Neural progenitor cell (in vitro differentiated cells): ENCODE results near the gene ACOXL. TPM values are rescaled to one million over a fixed set of nuclear protein-coding genes. Genes with fewer than 3 reads are reported as not detected.

Source experiments
- DNase-seq: peaks from one replicate; pipeline ENCODE4 v3.0.0-alpha.2; 2016; ENCODE audit warnings: low spot score
- H2AFZ ChIP-seq: fragments of 200-600 bp; sonication (generic); replicated peaks from 2 replicates; pipeline ENCODE4 v1.6.1; 2016; ENCODE audit warnings: antibody characterized with exemption
- H3F3A ChIP-seq: fragments of 200-600 bp; sonication (generic); 2 replicates; pipeline ENCODE4 v1.6.1; 2016; ENCODE audit warnings: antibody characterized with exemption, low read depth
- H3K27ac ChIP-seq: fragments of 200-600 bp; sonication (generic); 2 replicates; pipeline ENCODE4 v1.5.1; 2016; ENCODE audit warnings: mild to moderate bottlenecking
- H3K27me3 ChIP-seq: fragments of 200-600 bp; sonication (generic); 2 replicates; pipeline ENCODE4 v1.6.1; 2016; ENCODE audit warnings: mild to moderate bottlenecking, moderate library complexity
- H3K36me3 ChIP-seq: fragments of 200-600 bp; sonication (generic); 2 replicates; pipeline ENCODE4 v1.5.1; 2016
- H3K4me1 ChIP-seq: fragments of 200-600 bp; sonication (generic); 2 replicates; pipeline ENCODE4 v1.6.1; 2016; ENCODE audit warnings: mixed run types
- H3K4me2 ChIP-seq: fragments of 200-600 bp; sonication (generic); 2 replicates; pipeline ENCODE4 v1.6.1; 2016
- H3K4me3 ChIP-seq: fragments of 200-600 bp; sonication (generic); 2 replicates; pipeline ENCODE4 v1.5.1; 2016
- H3K79me2 ChIP-seq: fragments of 200-600 bp; sonication (generic); 2 replicates; pipeline ENCODE4 v1.6.1; 2016; ENCODE audit warnings: low read depth
- H3K9ac ChIP-seq: fragments of 200-600 bp; sonication (generic); 2 replicates; pipeline ENCODE4 v1.6.1; 2016
- H3K9me3 ChIP-seq: fragments of 200-600 bp; sonication (generic); 2 replicates; pipeline ENCODE4 v1.5.1; 2016; ENCODE audit warnings: low read depth
- H4K20me1 ChIP-seq: fragments of 200-600 bp; sonication (generic); 2 replicates; pipeline ENCODE4 v1.6.1; 2016; ENCODE audit warnings: low read depth
- H3K27ac Mint-ChIP-seq: 3 replicates; pipeline ENCODE4 v1.8.0; 2021; ENCODE audit warnings: mixed read lengths
- H3K27me3 Mint-ChIP-seq: 2 replicates; pipeline ENCODE4 v1.8.0; 2022; ENCODE audit warnings: low read depth, mild to moderate bottlenecking, inconsistent platforms, moderate library complexity, mixed read lengths; ENCODE audit not compliant: insufficient read depth
- H3K36me3 Mint-ChIP-seq: 3 replicates; pipeline ENCODE4 v1.8.0; 2021; ENCODE audit warnings: mixed read lengths
- H3K4me1 Mint-ChIP-seq: 3 replicates; pipeline ENCODE4 v1.8.0; 2021; ENCODE audit warnings: mixed read lengths
- H3K4me3 Mint-ChIP-seq: 3 replicates; pipeline ENCODE4 v1.8.0; 2021; ENCODE audit warnings: mild to moderate bottlenecking, moderate library complexity, mixed read lengths
- H3K9me3 Mint-ChIP-seq: 3 replicates; pipeline ENCODE4 v1.8.0; 2020; ENCODE audit warnings: mixed read lengths
- CTCF ChIP-seq: fragments of 200-600 bp; sonication (generic); IDR thresholded peaks from 2 replicates; pipeline ENCODE4 v1.5.1; 2017; ENCODE audit warnings: antibody characterized with exemption, mild to moderate bottlenecking
- EZH2 ChIP-seq: fragments of 200-600 bp; sonication (generic); IDR thresholded peaks from 2 replicates; pipeline ENCODE4 v1.6.1; 2017; ENCODE audit warnings: antibody characterized with exemption, mild to moderate bottlenecking, moderate library complexity
- EZH2phosphoT487 ChIP-seq: fragments of 200-600 bp; sonication (generic); IDR thresholded peaks from 2 replicates; pipeline ENCODE4 v1.6.1; 2017; ENCODE audit warnings: antibody characterized with exemption
- total RNA-seq: library from RNA; depleted of rRNA; stranded (reverse); fragments of >200 nt; gene quantifications from 2 replicates; pipeline ENCODE4 v1.2.3, GENCODE V29; 2015; ENCODE audit warnings: low replicate concordance

ACOXL gene
- total RNA-seq, 1 donor from 2014 or later = 2.9 TPM

- Mint-ChIP-seq H3K9me3 (peaks cover 6% of the 10 kb centered on the region), H3K4me3 (no peak overlapping the region), H3K27ac (no peak overlapping the region), H3K4me1 (no peaks in the 10 kb centered on the region), H3K27me3 (peaks cover 7% of the 10 kb centered on the region), H3K36me3 (no peaks in the 10 kb centered on the region)
- no peaks in the 10 kb centered on the region for H3F3A ChIP-seq
- H3K9me3 ChIP-seq = no peaks in the 10 kb centered on the region
- no peak overlapping the region for H3K4me3 ChIP-seq
- H3K79me2 ChIP-seq = no peaks in the 10 kb centered on the region
- H4K20me1 ChIP-seq = no peaks in the 10 kb centered on the region
- no peak overlapping the region for H2AFZ ChIP-seq
- H3K27ac ChIP-seq = no peak overlapping the region
- DNase-seq = no peak
- no peaks in the 10 kb centered on the region for H3K4me1 ChIP-seq
- no peaks in the 10 kb centered on the region for H3K27me3 ChIP-seq
- no peaks in the 10 kb centered on the region for H3K36me3 ChIP-seq
- H3K9ac ChIP-seq = no peak overlapping the region
- no peak overlapping the region for H3K4me2 ChIP-seq
- TF ChIP-seq CTCF = no peak
- TF ChIP-seq EZH2 = no peak
Observed at GRCh38 chr2:110946902-110947301, 214.5 kb downstream of the ACOXL start.

GRCh38 chr2:110948027-110948674 is 215.8 kb downstream of the ACOXL start:
- Histone ChIP-seq H3F3A (no peaks in the 10 kb centered on the region), H3K4me1 (no peaks in the 10 kb centered on the region), H3K27ac (no peak overlapping the region), H3K9me3 (no peaks in the 10 kb centered on the region), H3K4me2 (no peak overlapping the region), H4K20me1 (no peaks in the 10 kb centered on the region), H3K27me3 (no peaks in the 10 kb centered on the region), H2AFZ (peak overlapping the region; percentile 63), H3K4me3 (no peak overlapping the region), H3K36me3 (no peaks in the 10 kb centered on the region), H3K9ac (no peak overlapping the region), H3K79me2 (no peaks in the 10 kb centered on the region)
- Mint-ChIP-seq H3K4me3 (no peak overlapping the region), H3K36me3 (no peaks in the 10 kb centered on the region), H3K27me3 (peaks cover 5% of the 10 kb centered on the region), H3K4me1 (no peaks in the 10 kb centered on the region), H3K27ac (no peak overlapping the region), H3K9me3 (peaks cover 6% of the 10 kb centered on the region)
- TF ChIP-seq CTCF (no peak), EZH2phosphoT487 (no peak), EZH2 (no peak)
- no peak for DNase-seq

- H3F3A ChIP-seq = no peaks in the 10 kb centered on the region
- H3K27ac ChIP-seq = no peak overlapping the region
- no peak overlapping the region for H3K4me3 ChIP-seq
- H3K36me3 Mint-ChIP-seq = no peaks in the 10 kb centered on the region
- no peaks in the 10 kb centered on the region for H3K79me2 ChIP-seq
- no peak overlapping the region for H3K9ac ChIP-seq
- H2AFZ ChIP-seq = no peak overlapping the region
- peaks cover 6% of the 10 kb centered on the region for H3K9me3 Mint-ChIP-seq
- no peaks in the 10 kb centered on the region for H3K36me3 ChIP-seq
- no peak overlapping the region for H3K4me3 Mint-ChIP-seq
- no peak for DNase-seq
- no peak for TF ChIP-seq EZH2phosphoT487
- TF ChIP-seq CTCF = no peak
- no peak for TF ChIP-seq EZH2
- no peaks in the 10 kb centered on the region for H3K9me3 ChIP-seq
- no peaks in the 10 kb centered on the region for H4K20me1 ChIP-seq
- peaks cover 10% of the 10 kb centered on the region for H3K4me1 ChIP-seq
- H3K4me2 ChIP-seq = no peak overlapping the region
- no peaks in the 10 kb centered on the region for H3K27me3 ChIP-seq
- H3K27ac Mint-ChIP-seq = no peak overlapping the region
- peaks cover 6% of the 10 kb centered on the region for H3K4me1 Mint-ChIP-seq
- H3K27me3 Mint-ChIP-seq = peaks cover 5% of the 10 kb centered on the region
Observed at GRCh38 chr2:110950281-110950680, 217.9 kb downstream of the ACOXL start.
